Stimulated activated CD8-positive, alpha-beta memory T cell treated with anti-CD3 and anti-CD28 coated beads, Interleukin-12 subunit alpha, Interleukin-12 subunit beta, amount 100 ng/mL, for 1 hour (primary cell): Measurements from ENCODE around the gene GNB5.
"Not testable (repeated sequence)": the region's sequence is repeated elsewhere in the genome, so short reads cannot be mapped to it uniquely, and the experiment has no call there.

Experiments used
- DNase-seq: peaks from one replicate; pipeline ENCODE4 v3.0.0-alpha.2; 2020; ENCODE audit warnings: low read depth

Gene GNB5

GRCh38 chr15:52112203-52112750, 78.9 kb downstream of the GNB5 start:
- DNase-seq, result peak; percentile 4

GRCh38 chr15:52111517-52112202, 79.5 kb downstream of the GNB5 start:
- no peak for DNase-seq

GRCh38 chr15:52109559-52110451, 81.4 kb downstream of the GNB5 start:
- no peak for DNase-seq

- DNase-seq, result no peak
Observed at GRCh38 chr15:52107238-52107637, 84.0 kb downstream of the GNB5 start.

GRCh38 chr15:52106641-52107040, 84.6 kb downstream of the GNB5 start:
- DNase-seq, result no peak

GRCh38 chr15:52105846-52106245, 85.3 kb downstream of the GNB5 start:
- DNase-seq, result no peak

- no peak for DNase-seq
Observed at GRCh38 chr15:52104532-52105004, 86.6 kb downstream of the GNB5 start.

GRCh38 chr15:52103217-52104207, 87.7 kb downstream of the GNB5 start:
- DNase-seq, result no peak

GRCh38 chr15:52102463-52102862, 88.7 kb downstream of the GNB5 start:
- DNase-seq, result no peak

- DNase-seq, result no peak
Observed at GRCh38 chr15:52101542-52102323, 89.5 kb downstream of the GNB5 start.

- no peak for DNase-seq
Observed at GRCh38 chr15:52100807-52101442, 90.3 kb downstream of the GNB5 start.

- no peak for DNase-seq
Observed at GRCh38 chr15:52099651-52100272, 91.4 kb downstream of the GNB5 start.

GRCh38 chr15:52098323-52098722, 92.9 kb downstream of the GNB5 start:
- DNase-seq, result no peak

- no peak for DNase-seq
Observed at GRCh38 chr15:52097180-52097579, 94.0 kb downstream of the GNB5 start.

GRCh38 chr15:52096536-52096935, 94.7 kb downstream of the GNB5 start:
- not testable (repeated sequence) for DNase-seq

- no peak for DNase-seq
Observed at GRCh38 chr15:52095597-52096262, 95.5 kb downstream of the GNB5 start.

- no peak for DNase-seq
Observed at GRCh38 chr15:52094811-52095584, 96.2 kb downstream of the GNB5 start.
